ENCODE measurements around the gene CUL9. TPM values are rescaled to one million over a fixed set of nuclear protein-coding genes. Genes with fewer than 3 reads are reported as not detected.

Gene CUL9
- total RNA-seq, 1 donor from 2014 or later, result 41.8 TPM

GRCh38 chr6:43174263-43175112 is 7.5 kb upstream of the CUL9 start:
- peak; percentile 86 to 88 for ATAC-seq
- peak; percentile 98 for DNase-seq
- H3K4me1 ChIP-seq, result peaks cover 39% of the 10 kb centered on the region
- intact Hi-C loops (cut with DNase I), result no loop called here
- H3K27ac ChIP-seq, result peak overlapping the region; percentile 93
- no peaks in the 10 kb centered on the region for H3K9me3 ChIP-seq
- H3K36me3 ChIP-seq, result peaks cover 45% of the 10 kb centered on the region
- peak overlapping the region; percentile 64 for H3K4me3 ChIP-seq
- no peaks in the 10 kb centered on the region for H3K27me3 ChIP-seq (ENCODE audit: low read depth)
- peak; percentile 24 for TF ChIP-seq CTCF (IDR thresholded peaks at IDR 0.05)

GRCh38 chr6:43175676-43176422 is 6.1 kb upstream of the CUL9 start:
- TF ChIP-seq CTCF (IDR thresholded peaks at IDR 0.05), result no peak
- H3K27me3 ChIP-seq (ENCODE audit: low read depth), result no peaks in the 10 kb centered on the region
- no peak overlapping the region for H3K4me3 ChIP-seq
- no peaks in the 10 kb centered on the region for H3K9me3 ChIP-seq
- intact Hi-C loops (cut with DNase I), result no loop called here
- DNase-seq, result no peak
- peaks cover 39% of the 10 kb centered on the region for H3K4me1 ChIP-seq
- H3K36me3 ChIP-seq, result peaks cover 50% of the 10 kb centered on the region
- no peak for ATAC-seq
- peak overlapping the region; percentile 93 for H3K27ac ChIP-seq

- peak overlapping the region; percentile 93 for H3K27ac ChIP-seq
- no peaks in the 10 kb centered on the region for H3K27me3 ChIP-seq (ENCODE audit: low read depth)
- TF ChIP-seq CTCF (IDR thresholded peaks at IDR 0.05), result no peak
- intact Hi-C loops (cut with DNase I), result no loop called here
- no peaks in the 10 kb centered on the region for H3K9me3 ChIP-seq
- peaks cover 50% of the 10 kb centered on the region for H3K36me3 ChIP-seq
- no peak for ATAC-seq
- peaks cover 41% of the 10 kb centered on the region for H3K4me1 ChIP-seq
- no peak for DNase-seq
- no peak overlapping the region for H3K4me3 ChIP-seq
These were observed 5.6 kb upstream of the CUL9 start for GRCh38 chr6:43176423-43176786.

- Histone ChIP-seq H3K36me3 (peaks cover 50% of the 10 kb centered on the region), H3K4me3 (no peak overlapping the region), H3K9me3 (no peaks in the 10 kb centered on the region), H3K4me1 (peaks cover 44% of the 10 kb centered on the region), H3K27me3 (ENCODE audit: low read depth) (no peaks in the 10 kb centered on the region), H3K27ac (no peak overlapping the region)
- TF ChIP-seq CTCF (IDR thresholded peaks at IDR 0.05), result no peak
- intact Hi-C loops (cut with DNase I), result no loop called here
- DNase-seq (no peak), ATAC-seq (no peak)
These were observed 3.8 kb upstream of the CUL9 start for GRCh38 chr6:43178150-43178549.

GRCh38 chr6:43178951-43179830 is 2.8 kb upstream of the CUL9 start:
- Histone ChIP-seq H3K36me3 (peaks cover 50% of the 10 kb centered on the region), H3K27ac (no peak overlapping the region), H3K9me3 (no peaks in the 10 kb centered on the region), H3K4me3 (no peak overlapping the region), H3K27me3 (ENCODE audit: low read depth) (no peaks in the 10 kb centered on the region), H3K4me1 (peaks cover 41% of the 10 kb centered on the region)
- intact Hi-C loops (cut with DNase I), result no loop called here
- DNase-seq (no peak), ATAC-seq (no peak)
- TF ChIP-seq CTCF (IDR thresholded peaks at IDR 0.05), result no peak
